WI38 (cell line): ENCODE results near the gene CAMK1.
A peak's percentile ranks its signal among the peaks of the same experiment; 100 is the strongest.
"Not testable (repeated sequence)": the region's sequence is repeated elsewhere in the genome, so short reads cannot be mapped to it uniquely, and the experiment has no call there.

ENCODE experiments used
- H3K4me3 ChIP-seq: 2 replicates; pipeline ENCODE4 v1.5.1; 2011; ENCODE audit warnings: low read depth, mild to moderate bottlenecking, control low read depth, low read length
- CTCF ChIP-seq: IDR thresholded peaks from 2 replicates; pipeline ENCODE4 v1.5.1; 2012; ENCODE audit warnings: low read depth, mild to moderate bottlenecking, control low read depth, low read length

CAMK1 gene

GRCh38 chr3:9776896-9777693 is 7.3 kb upstream of the CAMK1 start:
- no peak for TF ChIP-seq CTCF
- H3K4me3 ChIP-seq: no peak overlapping the region

GRCh38 chr3:9771007-9771406 is 1.3 kb upstream of the CAMK1 start:
- H3K4me3 ChIP-seq: not testable (repeated sequence)

- TF ChIP-seq CTCF: no peak
- peak overlapping the region; percentile 78 for H3K4me3 ChIP-seq
Measured at GRCh38 chr3:9770276-9770812, 597 bp upstream of the CAMK1 start.

- peak overlapping the region; percentile 78 for H3K4me3 ChIP-seq
- TF ChIP-seq CTCF: no peak
Measured at GRCh38 chr3:9769012-9769411, 735 bp downstream of the CAMK1 start.

GRCh38 chr3:9768141-9768775 is 1.5 kb downstream of the CAMK1 start:
- TF ChIP-seq CTCF: no peak
- peak overlapping the region; percentile 78 for H3K4me3 ChIP-seq

GRCh38 chr3:9767418-9767817 is 2.3 kb downstream of the CAMK1 start:
- H3K4me3 ChIP-seq: no peak overlapping the region
- no peak for TF ChIP-seq CTCF

GRCh38 chr3:9765865-9766264 is 3.9 kb downstream of the CAMK1 start:
- TF ChIP-seq CTCF: no peak
- no peak overlapping the region for H3K4me3 ChIP-seq
